ENCODE results near the gene UNC80.

DNA sequence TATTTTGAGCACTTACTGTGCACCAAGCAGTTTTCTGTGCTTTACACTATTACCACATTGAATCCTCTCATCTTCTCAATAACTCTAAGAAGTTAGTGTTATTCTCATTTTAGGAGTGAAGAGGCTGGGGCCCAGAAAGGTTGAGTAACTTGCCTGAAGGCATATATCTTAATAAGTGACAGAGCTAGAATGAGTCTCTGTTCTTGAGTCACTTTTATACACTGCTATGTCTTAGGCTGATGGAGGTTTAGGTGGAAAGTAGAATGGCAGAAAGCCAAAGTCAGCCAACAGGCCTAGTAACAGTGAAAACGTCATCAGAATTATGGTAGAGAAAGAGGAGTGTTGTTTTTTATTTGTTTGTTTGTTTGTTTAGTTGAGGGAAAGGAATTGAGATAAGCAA lies 202.9 kb downstream of the UNC80 start:
- TF ChIP-seq CTCF (IDR thresholded peaks at IDR 0.05): no peak
- TF ChIP-seq POLR2A (IDR thresholded peaks at IDR 0.05): no peak

Data from lower leg skin (tissue), 3 donors.